ENCODE data around the gene RBM15B. TPM values are rescaled to one million over a fixed set of nuclear protein-coding genes. Genes with fewer than 3 reads are reported as not detected.

Gene RBM15B
- total and polyA plus RNA-seq, 4 donors, result 8.4 to 31.8 (median 17.7) TPM

DNA sequence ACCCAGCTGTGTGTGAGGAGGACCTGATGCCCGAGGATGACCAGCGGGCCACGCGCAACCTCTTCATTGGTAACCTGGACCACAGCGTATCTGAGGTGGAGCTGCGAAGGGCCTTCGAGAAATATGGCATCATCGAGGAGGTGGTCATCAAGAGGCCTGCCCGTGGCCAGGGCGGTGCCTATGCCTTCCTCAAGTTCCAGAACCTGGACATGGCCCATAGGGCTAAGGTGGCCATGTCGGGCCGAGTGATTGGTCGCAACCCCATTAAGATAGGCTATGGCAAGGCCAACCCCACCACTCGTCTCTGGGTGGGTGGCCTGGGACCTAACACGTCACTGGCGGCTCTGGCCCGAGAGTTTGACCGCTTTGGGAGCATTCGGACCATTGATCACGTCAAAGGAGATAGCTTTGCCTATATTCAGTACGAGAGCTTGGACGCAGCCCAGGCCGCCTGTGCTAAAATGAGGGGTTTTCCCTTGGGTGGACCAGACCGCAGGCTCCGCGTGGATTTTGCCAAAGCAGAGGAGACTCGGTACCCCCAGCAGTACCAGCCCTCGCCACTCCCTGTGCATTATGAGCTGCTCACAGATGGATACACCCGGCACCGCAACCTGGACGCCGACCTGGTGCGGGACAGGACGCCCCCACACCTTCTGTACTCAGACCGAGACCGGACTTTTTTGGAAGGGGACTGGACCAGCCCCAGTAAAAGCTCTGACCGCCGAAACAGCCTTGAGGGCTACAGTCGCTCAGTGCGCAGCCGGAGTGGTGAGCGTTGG lies 1.5 kb downstream of the RBM15B start:
- ATAC-seq (ENCODE audit: insufficient read depth, low FRiP score), result no peak
- Histone ChIP-seq H3K36me3 (ENCODE audit: control insufficient read depth in 4 of 4, insufficient read depth in 4 of 4, low read length in 4 of 4) (peaks cover 3 to 58% (median 44%) of the 10 kb centered on the region in 4 donors), H3K4me1 (ENCODE audit: control insufficient read depth in 5 of 5, insufficient read depth in 5 of 5, low read length in 5 of 5) (peaks cover 0 to 38% (median 11%) of the 10 kb centered on the region in 5 donors), H3K27ac (ENCODE audit: low read depth in 1 of 2, low read length in 1 of 2) (peak overlapping the region in 1 of 2 donors; percentile 95), H3K9ac (ENCODE audit: insufficient read depth in 1 of 2, low read length in 2 of 2) (peak overlapping the region in 1 of 2 donors; percentile 51), H3K4me3 (peak overlapping the region; percentile 81), H3K27me3 (ENCODE audit: control insufficient read depth in 3 of 3, insufficient read depth in 3 of 3, low read length in 2 of 3) (no peaks in the 10 kb centered on the region), H3K9me3 (ENCODE audit: control insufficient read depth in 4 of 4, insufficient read depth in 3 of 4, low read length in 3 of 4) (no peaks in the 10 kb centered on the region)
- TF ChIP-seq CTCF (IDR thresholded peaks at IDR 0.05; ENCODE audit: control extremely low read depth, extremely low read depth), result no peak
- WGBS, 2 donors, result 93 to 94% methylated on average over 42 of the region's 42 CpGs
- DNase-seq, result no peak

- Histone ChIP-seq H3K9me3 (ENCODE audit: control insufficient read depth in 4 of 4, insufficient read depth in 3 of 4, low read length in 3 of 4) (no peaks in the 10 kb centered on the region), H3K27me3 (ENCODE audit: control insufficient read depth in 3 of 3, insufficient read depth in 3 of 3, low read length in 2 of 3) (no peaks in the 10 kb centered on the region), H3K36me3 (ENCODE audit: control insufficient read depth in 4 of 4, insufficient read depth in 4 of 4, low read length in 4 of 4) (peaks cover 0 to 56% (median 42%) of the 10 kb centered on the region in 4 donors), H3K27ac (ENCODE audit: low read depth in 1 of 2, low read length in 1 of 2) (no peak overlapping the region), H3K9ac (ENCODE audit: insufficient read depth in 1 of 2, low read length in 2 of 2) (no peak overlapping the region), H3K4me1 (ENCODE audit: control insufficient read depth in 5 of 5, insufficient read depth in 5 of 5, low read length in 5 of 5) (peaks cover 0 to 33% (median 10%) of the 10 kb centered on the region in 5 donors), H3K4me3 (no peak overlapping the region)
- ATAC-seq (ENCODE audit: insufficient read depth, low FRiP score) (no peak), DNase-seq (no peak)
- no peak for TF ChIP-seq CTCF (IDR thresholded peaks at IDR 0.05; ENCODE audit: control extremely low read depth, extremely low read depth)
- WGBS, 2 donors, result 95 to 97% methylated on average over 17 of the region's 17 CpGs
Measured at GRCh38 chr3:51393134-51393495, 2.0 kb downstream of the RBM15B start.

GRCh38 chr3:51393564-51393963 lies 2.5 kb downstream of the RBM15B start:
- Histone ChIP-seq H3K4me1 (ENCODE audit: control insufficient read depth in 5 of 5, insufficient read depth in 5 of 5, low read length in 5 of 5) (peaks cover 0 to 30% (median 10%) of the 10 kb centered on the region in 5 donors), H3K36me3 (ENCODE audit: control insufficient read depth in 4 of 4, insufficient read depth in 4 of 4, low read length in 4 of 4) (peaks cover 3 to 54% (median 41%) of the 10 kb centered on the region in 4 donors), H3K9me3 (ENCODE audit: control insufficient read depth in 4 of 4, insufficient read depth in 3 of 4, low read length in 3 of 4) (no peaks in the 10 kb centered on the region), H3K9ac (ENCODE audit: insufficient read depth in 1 of 2, low read length in 2 of 2) (no peak overlapping the region), H3K27ac (ENCODE audit: low read depth in 1 of 2, low read length in 1 of 2) (no peak overlapping the region), H3K27me3 (ENCODE audit: control insufficient read depth in 3 of 3, insufficient read depth in 3 of 3, low read length in 2 of 3) (no peaks in the 10 kb centered on the region), H3K4me3 (no peak overlapping the region)
- DNase-seq (no peak), ATAC-seq (ENCODE audit: insufficient read depth, low FRiP score) (no peak)
- 91% methylated on average over 14 of the region's 14 CpGs for WGBS, 2 donors
- TF ChIP-seq CTCF (IDR thresholded peaks at IDR 0.05; ENCODE audit: control extremely low read depth, extremely low read depth), result no peak
